OCI-LY7 (cell line): Measurements from ENCODE around the gene TMPRSS11E. TPM values are rescaled to one million over a fixed set of nuclear protein-coding genes. Genes with fewer than 3 reads are reported as not detected.
"Not testable (repeated sequence)": the region's sequence is repeated elsewhere in the genome, so short reads cannot be mapped to it uniquely, and the experiment has no call there.

Experiments
- BruUV-seq: library from RNA; stranded (reverse); fragments of 400-500 nt; replicated peaks from 2 replicates; lab custom pipeline; 2021; lab: Mats Ljungman, UMichigan
- CTCF ChIA-PET: fragments of 300-600 bp; sonication (Branson Sonifier 250); formaldehyde crosslinking; loops from one replicate; lab custom pipeline; 2022; ENCODE audit warnings: antibody characterized with exemption; ENCODE audit not compliant: unreplicated experiment; lab: Charles Lee
- POLR2A ChIA-PET: fragments of 300-600 bp; sonication (Branson Sonifier 250); formaldehyde crosslinking; loops from one replicate; lab custom pipeline; 2022; ENCODE audit warnings: antibody characterized with exemption; lab: Charles Lee
- DNase-seq: peaks from one replicate; pipeline ENCODE4 v3.0.0-alpha.2; 2015; ENCODE audit warnings: low spot score
- H2AFZ ChIP-seq: fragments of 200-600 bp; sonication (generic), shearing (Covaris generic); 2 replicates; pipeline ENCODE4 v1.6.1; 2014; ENCODE audit warnings: mild to moderate bottlenecking, antibody characterized with exemption, low read length, moderate library complexity
- H3K27ac ChIP-seq: fragments of 200-600 bp; sonication (generic); 2 replicates; pipeline ENCODE4 v1.5.1; 2014; ENCODE audit warnings: mixed run types, low read depth, mild to moderate bottlenecking, moderate library complexity, low read length, inconsistent platforms; ENCODE audit not compliant: poor library complexity, severe bottlenecking
- H3K36me3 ChIP-seq: fragments of 200-600 bp; sonication (generic); 2 replicates; pipeline ENCODE4 v1.6.1; 2014; ENCODE audit warnings: mild to moderate bottlenecking, antibody characterized with exemption, low read length, moderate library complexity, mixed read lengths; ENCODE audit not compliant: insufficient read depth
- H3K4me1 ChIP-seq: fragments of 200-600 bp; sonication (generic); 2 replicates; pipeline ENCODE4 v1.5.1; 2014; ENCODE audit warnings: mild to moderate bottlenecking, low read length; ENCODE audit not compliant: insufficient read depth, poor library complexity, severe bottlenecking
- H3K4me2 ChIP-seq: fragments of 200-600 bp; sonication (generic); 2 replicates; pipeline ENCODE4 v1.6.1; 2014; ENCODE audit warnings: mild to moderate bottlenecking, low read length
- H3K4me3 ChIP-seq: fragments of 200-600 bp; sonication (generic); 2 replicates; pipeline ENCODE4 v1.5.1; 2014; ENCODE audit warnings: mild to moderate bottlenecking, low read depth, low read length; ENCODE audit not compliant: poor library complexity, severe bottlenecking
- H3K79me2 ChIP-seq: fragments of 200-600 bp; sonication (generic); 2 replicates; pipeline ENCODE4 v1.6.1; 2016; ENCODE audit warnings: low read depth, mild to moderate bottlenecking, low read length, moderate library complexity, mixed read lengths; ENCODE audit not compliant: insufficient read depth
- H3K9me2 ChIP-seq: fragments of 200-600 bp; sonication (generic); 2 replicates; pipeline ENCODE4 v1.6.1; 2016; ENCODE audit warnings: mild to moderate bottlenecking, low read length, mixed read lengths; ENCODE audit not compliant: insufficient read depth
- H3K9me3 ChIP-seq: fragments of 200-600 bp; sonication (generic); 2 replicates; pipeline ENCODE4 v1.6.1; 2014; ENCODE audit warnings: mild to moderate bottlenecking, mixed run types, low read length, mixed read lengths
- H4K20me1 ChIP-seq: fragments of 200-600 bp; sonication (generic); 2 replicates; pipeline ENCODE4 v1.6.1; 2014; ENCODE audit warnings: mild to moderate bottlenecking, antibody characterized with exemption, low read length, moderate library complexity, mixed read lengths; ENCODE audit not compliant: insufficient read depth
- CTCF ChIP-seq: fragments of 200-600 bp; sonication (generic); conservative IDR thresholded peaks from 2 replicates; pipeline ENCODE4 v1.5.1; 2014; ENCODE audit warnings: mild to moderate bottlenecking, antibody characterized with exemption, low read length, moderate library complexity, mixed read lengths
- EZH2phosphoT487 ChIP-seq: fragments of 200-600 bp; sonication (generic); IDR thresholded peaks from 2 replicates; pipeline ENCODE4 v1.6.1; 2018; ENCODE audit warnings: low read depth, borderline replicate concordance, mild to moderate bottlenecking, mixed run types, antibody characterized with exemption, low read length, moderate library complexity, mixed read lengths
- intact Hi-C: fragments of 100-400 bp; cut with micrococcal nuclease; formaldehyde crosslinking; loops from one replicate; pipeline ENCODE4 v1.10.0; 2022; ENCODE audit not compliant: unreplicated experiment
- total RNA-seq, 2 experiments: library from RNA; depleted of rRNA in 1 of 2; stranded (reverse); fragments of >200 nt in 1 of 2; shearing (Covaris generic) in 1 of 2; gene quantifications; 2 replicates each; pipeline ENCODE4 v1.2.3, GENCODE V29; 2014 to 2022

Gene TMPRSS11E
- total RNA-seq, 2 experiments from 2014 or later = not detected

- Histone ChIP-seq H3K4me1 (no peaks in the 10 kb centered on the region), H3K9me2 (no peaks in the 10 kb centered on the region), H3K27ac (no peak overlapping the region), H4K20me1 (no peaks in the 10 kb centered on the region), H2AFZ (no peak overlapping the region), H3K79me2 (no peaks in the 10 kb centered on the region), H3K4me2 (no peak overlapping the region), H3K9me3 (no peaks in the 10 kb centered on the region), H3K36me3 (no peaks in the 10 kb centered on the region), H3K4me3 (no peak overlapping the region)
- POLR2A ChIA-PET = no interaction called here
- DNase-seq = no peak
- TF ChIP-seq EZH2phosphoT487 (no peak), CTCF (no peak)
- CTCF ChIA-PET = no interaction called here
- intact Hi-C loops = no loop called here
- BruUV-seq = no TSS peak
Observed at GRCh38 chr4:68518889-68519288, 71.6 kb downstream of the TMPRSS11E start.

- Histone ChIP-seq H3K4me1 (no peaks in the 10 kb centered on the region), H3K79me2 (no peaks in the 10 kb centered on the region), H3K27ac (no peak overlapping the region), H3K4me3 (no peak overlapping the region), H4K20me1 (no peaks in the 10 kb centered on the region), H3K9me2 (no peaks in the 10 kb centered on the region), H3K9me3 (no peaks in the 10 kb centered on the region), H3K4me2 (no peak overlapping the region), H2AFZ (no peak overlapping the region), H3K36me3 (no peaks in the 10 kb centered on the region)
- POLR2A ChIA-PET = no interaction called here
- intact Hi-C loops = no loop called here
- CTCF ChIA-PET = no interaction called here
- no peak for DNase-seq
- TF ChIP-seq CTCF (no peak), EZH2phosphoT487 (no peak)
- BruUV-seq = no TSS peak
Observed at GRCh38 chr4:68520985-68521384, 73.7 kb downstream of the TMPRSS11E start.

- CTCF ChIA-PET, BruUV-seq, H2AFZ ChIP-seq, H3K9me3 ChIP-seq, H3K9me2 ChIP-seq, H4K20me1 ChIP-seq, H3K79me2 ChIP-seq, H3K4me2 ChIP-seq, H3K4me1 ChIP-seq, H3K27ac ChIP-seq, H3K4me3 ChIP-seq, DNase-seq, intact Hi-C loops, H3K36me3 ChIP-seq: not testable (repeated sequence)
- POLR2A ChIA-PET = interaction anchor here (0.6 kb wide), 1 partner anchor 580 kb away, joined by 3 read pairs; no protein-coding TSS in a partner anchor
Observed at GRCh38 chr4:68522232-68522631, 75.0 kb downstream of the TMPRSS11E start.
